ENCODE data around the gene HS3ST3A1. TPM values are rescaled to one million over a fixed set of nuclear protein-coding genes. Genes with fewer than 3 reads are reported as not detected.

The HS3ST3A1 gene
- total and polyA plus RNA-seq, 2 of the 8 experiments (the other 6 are each of a cell fraction or from before 2014, with no cell fraction given) = 5.4 to 5.7 TPM

DNA sequence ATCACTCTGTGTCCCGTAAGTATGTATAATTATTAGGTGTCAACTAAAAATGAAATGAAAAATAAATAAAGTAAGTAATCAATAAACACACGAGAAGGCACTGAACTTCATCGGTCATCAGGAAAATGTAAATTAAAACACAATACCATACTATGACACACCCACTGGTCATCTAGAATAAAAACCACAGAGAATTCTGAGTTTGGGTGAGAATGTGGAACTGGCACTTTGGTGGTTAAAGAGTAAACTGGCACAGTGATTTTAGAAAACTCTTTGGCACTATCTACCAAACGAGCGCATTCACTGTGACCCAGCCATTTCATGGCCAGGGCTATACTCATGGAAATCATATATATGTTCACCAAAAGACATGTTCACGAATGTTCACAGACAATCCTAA is 98.2 kb downstream of the HS3ST3A1 start (continued):
- no peak for TF ChIP-seq TAF7 (optimal IDR thresholded peaks at IDR 0.05; ENCODE audit: borderline replicate concordance, low read depth, low read length)
- TF ChIP-seq SRF (IDR thresholded peaks at IDR 0.05; ENCODE audit: low read depth, low read length) = no peak
- no peak for TF ChIP-seq BACH1 (IDR thresholded peaks at IDR 0.05; ENCODE audit: low read length)
